GM12864 (cell line): ENCODE measurements around the gene DCP1A.
"Not testable (repeated sequence)": the region's sequence is repeated elsewhere in the genome, so short reads cannot be mapped to it uniquely, and the experiment has no call there.

Experiments
- DNase-seq: peaks from one replicate; pipeline ENCODE4 v3.0.0-alpha.2; 2011; ENCODE audit warnings: low read depth
- H3K4me3 ChIP-seq: 2 replicates; pipeline ENCODE4 v1.5.1; 2011; ENCODE audit warnings: mild to moderate bottlenecking, low read depth, low read length, control low read depth
- TF ChIP-seq, protein P1 (sequence below): IDR thresholded peaks from 2 replicates; pipeline ENCODE4 v1.5.1; 2011; ENCODE audit warnings: low read depth, mild to moderate bottlenecking, moderate library complexity, low read length, control low read depth, inconsistent platforms; ENCODE audit errors: missing control alignments

The DCP1A gene

DNA sequence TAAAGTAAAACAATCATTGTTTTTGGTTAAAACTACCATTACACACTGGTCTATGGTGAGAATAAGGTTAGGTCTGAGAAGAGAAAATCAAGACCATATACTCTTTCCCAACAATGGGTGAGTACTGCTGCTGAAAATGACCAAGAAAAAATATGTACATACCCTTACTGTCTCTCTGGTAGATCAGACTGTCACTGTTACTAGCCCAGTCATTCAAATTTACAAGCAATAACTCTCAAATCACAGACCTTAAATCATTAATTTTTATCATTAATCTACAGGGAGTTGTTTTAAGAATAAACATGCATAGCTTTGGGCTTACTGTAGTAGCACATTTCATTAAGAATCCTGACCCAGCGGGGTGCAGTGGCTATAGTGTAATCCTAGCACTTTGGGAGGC, 17.4 kb downstream of the DCP1A start:
- no peak overlapping the region for H3K4me3 ChIP-seq
- TF ChIP-seq, protein P1, sequence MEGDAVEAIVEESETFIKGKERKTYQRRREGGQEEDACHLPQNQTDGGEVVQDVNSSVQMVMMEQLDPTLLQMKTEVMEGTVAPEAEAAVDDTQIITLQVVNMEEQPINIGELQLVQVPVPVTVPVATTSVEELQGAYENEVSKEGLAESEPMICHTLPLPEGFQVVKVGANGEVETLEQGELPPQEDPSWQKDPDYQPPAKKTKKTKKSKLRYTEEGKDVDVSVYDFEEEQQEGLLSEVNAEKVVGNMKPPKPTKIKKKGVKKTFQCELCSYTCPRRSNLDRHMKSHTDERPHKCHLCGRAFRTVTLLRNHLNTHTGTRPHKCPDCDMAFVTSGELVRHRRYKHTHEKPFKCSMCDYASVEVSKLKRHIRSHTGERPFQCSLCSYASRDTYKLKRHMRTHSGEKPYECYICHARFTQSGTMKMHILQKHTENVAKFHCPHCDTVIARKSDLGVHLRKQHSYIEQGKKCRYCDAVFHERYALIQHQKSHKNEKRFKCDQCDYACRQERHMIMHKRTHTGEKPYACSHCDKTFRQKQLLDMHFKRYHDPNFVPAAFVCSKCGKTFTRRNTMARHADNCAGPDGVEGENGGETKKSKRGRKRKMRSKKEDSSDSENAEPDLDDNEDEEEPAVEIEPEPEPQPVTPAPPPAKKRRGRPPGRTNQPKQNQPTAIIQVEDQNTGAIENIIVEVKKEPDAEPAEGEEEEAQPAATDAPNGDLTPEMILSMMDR = no peak
- no peak for DNase-seq

GRCh38 chr3:53328746-53329145, 18.6 kb downstream of the DCP1A start:
- TF ChIP-seq, protein P1 = no peak
- DNase-seq = no peak
- H3K4me3 ChIP-seq = no peak overlapping the region

- H3K4me3 ChIP-seq, DNase-seq: not testable (repeated sequence)
Measured at GRCh38 chr3:53327986-53328385, 19.4 kb downstream of the DCP1A start.

GRCh38 chr3:53324105-53324504, 23.2 kb downstream of the DCP1A start:
- H3K4me3 ChIP-seq = no peak overlapping the region
- no peak for DNase-seq
- TF ChIP-seq, protein P1 = no peak

DNA sequence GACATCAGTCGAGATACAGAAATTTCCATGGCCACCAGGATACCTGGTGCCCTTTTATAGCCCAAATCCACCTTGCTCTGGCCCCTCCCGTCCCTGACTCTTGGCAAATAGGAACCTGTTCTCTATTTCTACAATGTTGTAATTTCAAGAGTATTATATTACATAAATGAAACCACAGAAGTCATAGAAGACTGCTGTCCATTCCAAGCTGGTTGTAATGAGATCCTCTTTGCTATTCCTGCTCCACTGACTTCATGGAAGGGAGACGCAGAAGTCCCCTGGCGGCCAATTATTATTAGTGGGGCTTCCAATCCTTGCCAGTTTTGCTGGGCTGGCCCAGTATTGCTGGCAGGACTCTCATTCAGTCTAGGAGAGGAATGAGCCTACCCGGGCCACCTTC, 26.6 kb downstream of the DCP1A start:
- no peak for DNase-seq
- TF ChIP-seq, protein P1 = no peak
- H3K4me3 ChIP-seq = no peak overlapping the region

DNA sequence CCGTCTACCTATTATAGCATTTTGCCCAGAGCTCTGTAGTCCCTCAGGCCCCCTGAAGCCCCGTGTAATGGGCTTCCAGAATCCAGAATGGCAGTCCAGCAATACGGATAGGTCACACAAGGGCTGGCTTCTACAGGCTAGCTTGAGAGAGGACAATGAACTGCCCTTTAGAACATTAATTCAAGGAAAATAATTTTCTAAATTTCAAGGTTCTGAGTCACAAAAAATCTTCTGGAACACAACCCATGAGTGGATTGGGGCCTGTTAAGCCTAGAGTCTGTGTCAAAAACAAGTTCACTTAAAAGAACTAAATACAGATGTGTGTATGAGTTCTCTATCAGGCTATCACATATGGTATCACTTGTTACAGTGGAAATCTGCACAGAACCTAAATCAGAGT, 28.8 kb downstream of the DCP1A start:
- DNase-seq = no peak
- no peak overlapping the region for H3K4me3 ChIP-seq
- TF ChIP-seq, protein P1 = no peak

- TF ChIP-seq, protein P1 = no peak
- no peak overlapping the region for H3K4me3 ChIP-seq
- no peak for DNase-seq
Measured at GRCh38 chr3:53312832-53313231, 34.5 kb downstream of the DCP1A start.

DNA sequence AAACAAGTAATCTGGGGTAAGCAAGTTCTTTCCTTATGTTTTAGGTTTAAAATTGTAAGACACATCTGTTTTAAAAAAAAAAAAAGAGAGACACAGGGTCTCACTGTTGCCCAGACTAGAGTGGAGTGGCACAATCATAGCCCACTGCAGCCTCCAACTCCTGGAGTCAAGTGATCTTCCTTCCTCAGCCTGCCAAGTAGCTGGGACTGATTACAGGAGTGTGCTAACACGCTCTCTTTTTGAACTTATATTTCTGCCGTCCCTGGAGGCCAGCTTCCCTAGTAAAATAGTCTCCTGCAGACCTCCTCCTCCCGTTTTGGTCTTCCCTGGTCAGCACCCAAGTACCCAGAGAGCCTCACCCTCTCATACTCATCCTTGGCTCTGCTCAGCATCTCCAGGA, 35.5 kb downstream of the DCP1A start:
- TF ChIP-seq, protein P1 = no peak
- no peak for DNase-seq

More for the DNA sequence above, 35.5 kb downstream of the DCP1A start:
- H3K4me3 ChIP-seq = no peak overlapping the region
